RCC 7860 (cell line): ENCODE measurements around the gene ERCC1.
"Not testable (repeated sequence)": the region's sequence is repeated elsewhere in the genome, so short reads cannot be mapped to it uniquely, and the experiment has no call there.

Source experiments
- DNase-seq: peaks from one replicate; pipeline ENCODE4 v3.0.0-alpha.2; 2015; ENCODE audit warnings: low spot score
- FAIRE-seq: peaks from 2 replicates; lab custom pipeline; 2012; peaks lifted over from hg19 to GRCh38; lab: Jason Lieb, UNC

The ERCC1 gene

GRCh38 chr19:45455707-45456499 lies 32.2 kb upstream of the ERCC1 start:
- DNase-seq (peak; percentile 98), FAIRE-seq (peak; percentile 76)

GRCh38 chr19:45451850-45452387 lies 28.2 kb upstream of the ERCC1 start:
- DNase-seq (no peak), FAIRE-seq (no peak)

GRCh38 chr19:45451131-45451849 lies 27.6 kb upstream of the ERCC1 start:
- DNase-seq (peak; percentile 42), FAIRE-seq (no peak)

- DNase-seq (no peak), FAIRE-seq (no peak)
These were observed 26.3 kb upstream of the ERCC1 start for GRCh38 chr19:45450012-45450333.

GRCh38 chr19:45448887-45449299 lies 25.2 kb upstream of the ERCC1 start:
- FAIRE-seq (no peak), DNase-seq (no peak)

- no peak for FAIRE-seq
- no peak for DNase-seq
These were observed 24.7 kb upstream of the ERCC1 start for GRCh38 chr19:45448425-45448756.

- FAIRE-seq, result no peak
- DNase-seq, result no peak
These were observed 23.2 kb upstream of the ERCC1 start for GRCh38 chr19:45446944-45447343.

- DNase-seq (peak; percentile 40), FAIRE-seq (no peak)
These were observed 22.6 kb upstream of the ERCC1 start for GRCh38 chr19:45446295-45446694.

- FAIRE-seq (no peak), DNase-seq (no peak)
These were observed 21.4 kb upstream of the ERCC1 start for GRCh38 chr19:45445139-45445538.

GRCh38 chr19:45444318-45445041 lies 20.8 kb upstream of the ERCC1 start:
- FAIRE-seq (no peak), DNase-seq (peak; percentile 77)

GRCh38 chr19:45443462-45444317 lies 20.0 kb upstream of the ERCC1 start:
- FAIRE-seq, result peak; percentile 30

GRCh38 chr19:45442778-45443461 lies 19.2 kb upstream of the ERCC1 start:
- no peak for FAIRE-seq
- DNase-seq, result peak; percentile 66

More at GRCh38 chr19:45443462-45444317, 20.0 kb upstream of the ERCC1 start:
- peak; percentile 90 for DNase-seq

- DNase-seq (no peak), FAIRE-seq (no peak)
These were observed 18.7 kb upstream of the ERCC1 start for GRCh38 chr19:45442408-45442777.

GRCh38 chr19:45440873-45441654 lies 17.3 kb upstream of the ERCC1 start:
- peak; percentile 17 for DNase-seq
- no peak for FAIRE-seq

GRCh38 chr19:45440259-45440638 lies 16.5 kb upstream of the ERCC1 start:
- no peak for DNase-seq
- FAIRE-seq, result no peak

GRCh38 chr19:45439569-45440258 lies 16.0 kb upstream of the ERCC1 start:
- DNase-seq, result peak; percentile 38
- FAIRE-seq, result no peak

GRCh38 chr19:45439190-45439568 lies 15.5 kb upstream of the ERCC1 start:
- FAIRE-seq (no peak), DNase-seq (no peak)

GRCh38 chr19:45437328-45437727 lies 13.6 kb upstream of the ERCC1 start:
- FAIRE-seq (no peak), DNase-seq (no peak)

- DNase-seq, FAIRE-seq: not testable (repeated sequence)
These were observed 8.8 kb upstream of the ERCC1 start for GRCh38 chr19:45432543-45432942.
